K562 (cell line): ENCODE data around the gene PRKAR1B. TPM values are rescaled to one million over a fixed set of nuclear protein-coding genes. Genes with fewer than 3 reads are reported as not detected.

Experiments used
- CBX5 ChIP-seq: IDR thresholded peaks from 2 replicates; pipeline ENCODE4 v1.6.1; 2014; ENCODE audit warnings: low read depth, borderline replicate concordance
- CREM ChIP-seq: IDR thresholded peaks from 2 replicates; pipeline ENCODE4 v1.6.1; 2014; ENCODE audit warnings: antibody characterized with exemption, low read depth
- E2F5 ChIP-seq: sonication (generic); formaldehyde crosslinking; IDR thresholded peaks from 2 replicates; pipeline ENCODE4 v1.8.0; 2022; ENCODE audit warnings: mild to moderate bottlenecking, missing genetic modification reagents
- GATAD2A ChIP-seq: fragments of 450-650 bp; IDR thresholded peaks from 2 replicates; pipeline ENCODE4 v1.6.1; 2017
- HDAC3 ChIP-seq: fragments of 450-650 bp; IDR thresholded peaks from 2 replicates; pipeline ENCODE4 v1.6.1; 2018; ENCODE audit warnings: borderline replicate concordance, mild to moderate bottlenecking, moderate library complexity; ENCODE audit not compliant: partially characterized antibody
- MCM3 ChIP-seq: fragments of 450-650 bp; IDR thresholded peaks from 2 replicates; pipeline ENCODE4 v1.6.1; 2016
- NBN ChIP-seq: fragments of 450-650 bp; IDR thresholded peaks from 2 replicates; pipeline ENCODE4 v1.6.1; 2016; ENCODE audit warnings: low read depth, mild to moderate bottlenecking
- PCBP2 ChIP-seq: fragments of 200-400 bp; formaldehyde crosslinking; IDR thresholded peaks from 2 replicates; pipeline ENCODE4 v1.6.1; 2018; ENCODE audit warnings: low read length, low read depth, mild to moderate bottlenecking, moderate library complexity; ENCODE audit not compliant: poor library complexity, severe bottlenecking
- PTBP1 ChIP-seq: fragments of 200-400 bp; formaldehyde crosslinking; IDR thresholded peaks from 2 replicates; pipeline ENCODE4 v1.6.1; 2017; ENCODE audit warnings: low read depth, low read length
- SMARCA5 ChIP-seq: fragments of 450-650 bp; IDR thresholded peaks from 2 replicates; pipeline ENCODE4 v1.6.1; 2016
- SMARCE1 ChIP-seq: fragments of 450-650 bp; IDR thresholded peaks from 2 replicates; pipeline ENCODE4 v1.7.1; 2016; ENCODE audit warnings: mild to moderate bottlenecking
- TAF9B ChIP-seq: fragments of 450-650 bp; IDR thresholded peaks from 2 replicates; pipeline ENCODE4 v1.6.1; 2018; ENCODE audit warnings: mild to moderate bottlenecking; ENCODE audit not compliant: partially characterized antibody
- U2AF2 ChIP-seq: fragments of 200-400 bp; formaldehyde crosslinking; optimal IDR thresholded peaks from 2 replicates; pipeline ENCODE3; 2017; ENCODE audit warnings: low read depth, mild to moderate bottlenecking, low read length
- ZBTB2 ChIP-seq: fragments of 450-650 bp; IDR thresholded peaks from 2 replicates; pipeline ENCODE4 v1.6.1; 2016; ENCODE audit warnings: antibody characterized with exemption
- ZBTB7A ChIP-seq: IDR thresholded peaks from 2 replicates; pipeline ENCODE4 v1.6.1; 2011; ENCODE audit warnings: low read depth, mild to moderate bottlenecking, low read length, moderate library complexity, borderline replicate concordance; ENCODE audit not compliant: control insufficient read depth
- ZNF134 ChIP-seq: fragments of 250-450 bp; sonication (Bioruptor Pico); conservative IDR thresholded peaks from 2 replicates; pipeline ENCODE4 v1.4.0; 2020
- ZNF175 ChIP-seq: fragments of 200-800 bp; sonication (Bioruptor generic); IDR thresholded peaks from 2 replicates; pipeline ENCODE4 v1.6.1; 2016; ENCODE audit warnings: low read depth, mild to moderate bottlenecking, missing genetic modification characterization, missing compliant biosample characterization
- ZNF280A ChIP-seq: fragments of 450-650 bp; IDR thresholded peaks from 2 replicates; pipeline ENCODE4 v1.6.1; 2018; ENCODE audit warnings: mild to moderate bottlenecking, low read depth; ENCODE audit not compliant: partially characterized antibody
- ZNF431 ChIP-seq: sonication (generic); formaldehyde crosslinking; IDR thresholded peaks from 2 replicates; pipeline ENCODE4 v1.8.0; 2022; ENCODE audit warnings: mild to moderate bottlenecking, missing genetic modification reagents
- ZNF75A ChIP-seq: fragments of 450-650 bp; formaldehyde crosslinking; IDR thresholded peaks from 2 replicates; pipeline ENCODE4 v1.4.0; 2020; ENCODE audit warnings: mild to moderate bottlenecking
- ZNF764 ChIP-seq: fragments of 250-450 bp; sonication (Bioruptor Pico); IDR thresholded peaks from 2 replicates; pipeline ENCODE4 v1.4.0; 2020; ENCODE audit warnings: low read depth, mild to moderate bottlenecking, moderate library complexity
- polyA plus RNA-seq, 8 experiments: library from polyadenylated mRNA; depleted of rRNA in 4 of 8; stranded (reverse) in 5 of 8; unstranded in 3 of 8; fragments of >200 nt; fragmentation: Nextera tagmentation in 2 of 8; fragmentation: Illumina TruSeq in 1 of 8; extraction: Ambion mirVana in 2 of 8; extraction: Trizol in 1 of 8; gene quantifications; 2 replicates each; pipeline versions ENCODE4 v1.2.1 to v1.2.3, GENCODE V29; 2011 to 2014; ENCODE audit warnings: inconsistent platforms in 1 of 8, missing spikeins in 1 of 8
- total RNA-seq, 7 experiments: library from RNA; depleted of rRNA in 6 of 7; stranded (reverse); fragments of >200 nt in 6 of 7; fragmentation: Illumina TruSeq in 2 of 7; extraction: Trizol in 2 of 7; gene quantifications; 2 replicates each; pipeline versions ENCODE4 v1.2.1 to v1.2.3, GENCODE V29; 2011 to 2021; ENCODE audit warnings: low replicate concordance in 1 of 7
- TF ChIP-seq, protein P1 (sequence below): fragments of 450-650 bp; formaldehyde crosslinking; IDR thresholded peaks from 2 replicates; pipeline ENCODE4 v1.4.0; 2020; ENCODE audit warnings: mild to moderate bottlenecking, moderate library complexity
- TF ChIP-seq, protein P2 (sequence below), 3 experiments: fragments of 200-800 bp in 1 of 3; sonication (Bioruptor generic) in 1 of 3; sonication (generic) in 1 of 3; formaldehyde crosslinking in 1 of 3; IDR thresholded peaks; 2 replicates each; pipeline versions ENCODE4 v1.6.1 to v1.8.0; 2016 to 2022; ENCODE audit warnings: mild to moderate bottlenecking in 2 of 3, missing compliant biosample characterization in 2 of 3, missing genetic modification characterization in 2 of 3, missing genetic modification reagents in 1 of 3

PRKAR1B gene
- total and polyA plus RNA-seq, 9 of the 15 experiments (the other 6 are each of a cell fraction or from before 2014, with no cell fraction given) = 0.99 to 30.5 (median 12.7) TPM

DNA sequence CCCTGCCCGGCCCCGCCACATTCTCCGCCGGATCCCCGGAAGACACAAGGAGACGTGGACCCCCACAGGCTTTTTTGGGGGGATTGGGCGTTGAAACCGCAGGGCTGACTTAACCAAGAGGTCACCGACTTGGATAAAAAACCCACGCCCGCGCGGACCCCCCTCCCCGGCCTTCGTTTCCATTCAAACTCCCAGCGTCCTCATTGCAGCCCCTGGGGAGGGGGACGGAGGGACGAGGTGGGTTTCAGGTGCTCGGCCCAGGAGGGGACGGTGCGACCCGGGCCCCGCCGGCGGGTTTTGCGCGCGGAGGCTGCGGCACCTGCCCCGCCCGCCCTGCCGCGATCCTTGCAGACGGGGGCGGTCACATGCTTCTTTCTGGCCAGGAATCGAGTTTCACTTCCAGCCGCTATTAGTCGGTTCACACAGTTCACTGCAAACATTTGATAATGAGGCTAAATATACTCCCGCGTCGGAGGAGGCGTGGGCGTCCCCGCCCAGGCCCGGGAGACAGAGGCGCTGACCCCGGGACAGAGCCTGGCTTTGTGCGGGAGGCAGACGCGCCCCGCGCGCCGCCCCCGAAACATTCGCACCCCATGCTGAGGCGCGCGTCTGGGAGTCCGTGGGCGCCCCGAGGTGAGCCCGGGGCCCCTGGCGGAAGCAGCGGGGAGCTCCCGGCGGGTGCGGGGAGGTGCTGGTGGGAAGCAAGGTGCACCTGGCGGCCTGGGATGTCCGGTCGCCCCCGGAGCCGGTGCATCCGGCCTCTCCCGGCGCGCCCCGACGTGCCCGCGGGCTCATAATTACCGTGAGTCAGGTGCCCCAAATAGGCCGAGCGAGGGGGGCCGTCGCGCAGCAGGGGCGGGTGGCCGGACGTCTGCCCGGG is 204.8 kb downstream of the PRKAR1B start (continued):
- TF ChIP-seq TAF9B = no peak
- TF ChIP-seq E2F5 (CRISPR knock-in tag) = no peak
- no peak for TF ChIP-seq CBX5
- TF ChIP-seq ZNF431 (CRISPR knock-in tag) = no peak
- TF ChIP-seq U2AF2 = no peak
- TF ChIP-seq ZNF134 = no peak
- TF ChIP-seq, protein P1, sequence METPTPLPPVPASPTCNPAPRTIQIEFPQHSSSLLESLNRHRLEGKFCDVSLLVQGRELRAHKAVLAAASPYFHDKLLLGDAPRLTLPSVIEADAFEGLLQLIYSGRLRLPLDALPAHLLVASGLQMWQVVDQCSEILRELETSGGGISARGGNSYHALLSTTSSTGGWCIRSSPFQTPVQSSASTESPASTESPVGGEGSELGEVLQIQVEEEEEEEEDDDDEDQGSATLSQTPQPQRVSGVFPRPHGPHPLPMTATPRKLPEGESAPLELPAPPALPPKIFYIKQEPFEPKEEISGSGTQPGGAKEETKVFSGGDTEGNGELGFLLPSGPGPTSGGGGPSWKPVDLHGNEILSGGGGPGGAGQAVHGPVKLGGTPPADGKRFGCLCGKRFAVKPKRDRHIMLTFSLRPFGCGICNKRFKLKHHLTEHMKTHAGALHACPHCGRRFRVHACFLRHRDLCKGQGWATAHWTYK (CRISPR knock-in tag) = no peak
- TF ChIP-seq ZNF175 (CRISPR knock-in tag) = no peak
- TF ChIP-seq, protein P2, sequence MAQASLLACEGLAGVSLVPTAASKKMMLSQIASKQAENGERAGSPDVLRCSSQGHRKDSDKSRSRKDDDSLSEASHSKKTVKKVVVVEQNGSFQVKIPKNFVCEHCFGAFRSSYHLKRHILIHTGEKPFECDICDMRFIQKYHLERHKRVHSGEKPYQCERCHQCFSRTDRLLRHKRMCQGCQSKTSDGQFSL (CRISPR knock-in tag; IDR thresholded peaks at IDR 0.05) = no peak
- TF ChIP-seq, protein P2 (tag; IDR thresholded peaks at IDR 0.05) = no peak
- TF ChIP-seq HDAC3 = no peak
- no peak for TF ChIP-seq NBN
- TF ChIP-seq CREM = no peak; the same call in none of the 2 replicates
- no peak for TF ChIP-seq SMARCA5
- no peak for TF ChIP-seq ZNF764 (CRISPR knock-in tag)
- no peak for TF ChIP-seq PCBP2
- no peak for TF ChIP-seq MCM3
- peak; percentile 24; the same call in 1 of the 2 replicates for TF ChIP-seq ZBTB7A
- no peak for TF ChIP-seq SMARCE1
- no peak for TF ChIP-seq GATAD2A
- TF ChIP-seq ZBTB2 = no peak
- no peak for TF ChIP-seq ZNF280A
- no peak for TF ChIP-seq PTBP1
- no peak for TF ChIP-seq ZNF75A (CRISPR knock-in tag)
